Left ventricle myocardium inferior (tissue), 1 donor: ENCODE results near the gene CCR5AS.
A peak's percentile ranks its signal among the peaks of the same experiment; 100 is the strongest.

Experiments
- DNase-seq: peaks from one replicate; pipeline ENCODE4 v3.0.0-alpha.2; 2020
- H3K27ac ChIP-seq: fragments of 200-600 bp; replicated peaks from 2 replicates; pipeline ENCODE4 v1.8.0; 2021
- H3K27me3 ChIP-seq: fragments of 200-600 bp; 2 replicates; pipeline ENCODE4 v1.8.0; 2021; ENCODE audit warnings: low read depth
- H3K36me3 ChIP-seq: fragments of 200-600 bp; 2 replicates; pipeline ENCODE4 v1.8.0; 2021
- H3K4me1 ChIP-seq: fragments of 200-600 bp; 2 replicates; pipeline ENCODE4 v1.8.0; 2021
- H3K4me3 ChIP-seq: fragments of 200-600 bp; 2 replicates; pipeline ENCODE4 v1.8.0; 2021; ENCODE audit warnings: mild to moderate bottlenecking, moderate library complexity
- H3K9me3 ChIP-seq: fragments of 200-600 bp; replicated peaks from 2 replicates; pipeline ENCODE4 v1.8.0; 2021
- CTCF ChIP-seq: fragments of 200-600 bp; IDR thresholded peaks from 2 replicates; pipeline ENCODE4 v1.8.0; 2021; ENCODE audit warnings: antibody characterized with exemption, mild to moderate bottlenecking, borderline replicate concordance
- intact Hi-C: fragments of 100-400 bp; cut with micrococcal nuclease; formaldehyde crosslinking; loops from one replicate; pipeline ENCODE4 v1.11.0; 2022
- donor health status: DM: no; HTN: yes; CAD: no; lungs with severe emphysema.

Gene CCR5AS

DNA sequence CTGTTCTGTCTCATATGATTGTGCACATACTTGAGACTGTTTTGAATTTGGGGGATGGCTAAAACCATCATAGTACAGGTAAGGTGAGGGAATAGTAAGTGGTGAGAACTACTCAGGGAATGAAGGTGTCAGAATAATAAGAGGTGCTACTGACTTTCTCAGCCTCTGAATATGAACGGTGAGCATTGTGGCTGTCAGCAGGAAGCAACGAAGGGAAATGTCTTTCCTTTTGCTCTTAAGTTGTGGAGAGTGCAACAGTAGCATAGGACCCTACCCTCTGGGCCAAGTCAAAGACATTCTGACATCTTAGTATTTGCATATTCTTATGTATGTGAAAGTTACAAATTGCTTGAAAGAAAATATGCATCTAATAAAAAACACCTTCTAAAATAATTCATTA is 31.1 kb downstream of the CCR5AS start:
- H3K9me3 ChIP-seq, result no peaks in the 10 kb centered on the region
- H3K36me3 ChIP-seq, result no peaks in the 10 kb centered on the region
- intact Hi-C loops, result no loop called here
- no peak overlapping the region for H3K27ac ChIP-seq
- no peak for TF ChIP-seq CTCF
- H3K27me3 ChIP-seq, result peaks cover 23% of the 10 kb centered on the region
- peaks cover 4% of the 10 kb centered on the region for H3K4me1 ChIP-seq
- DNase-seq, result no peak
- no peak overlapping the region for H3K4me3 ChIP-seq

DNA sequence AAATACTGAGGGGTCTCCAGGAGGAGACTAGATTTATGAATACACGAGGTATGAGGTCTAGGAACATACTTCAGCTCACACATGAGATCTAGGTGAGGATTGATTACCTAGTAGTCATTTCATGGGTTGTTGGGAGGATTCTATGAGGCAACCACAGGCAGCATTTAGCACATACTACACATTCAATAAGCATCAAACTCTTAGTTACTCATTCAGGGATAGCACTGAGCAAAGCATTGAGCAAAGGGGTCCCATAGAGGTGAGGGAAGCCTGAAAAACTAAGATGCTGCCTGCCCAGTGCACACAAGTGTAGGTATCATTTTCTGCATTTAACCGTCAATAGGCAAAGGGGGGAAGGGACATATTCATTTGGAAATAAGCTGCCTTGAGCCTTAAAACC is 31.6 kb downstream of the CCR5AS start:
- no peaks in the 10 kb centered on the region for H3K4me1 ChIP-seq
- no peak overlapping the region for H3K4me3 ChIP-seq
- intact Hi-C loops, result no loop called here
- no peak for TF ChIP-seq CTCF
- H3K9me3 ChIP-seq, result no peaks in the 10 kb centered on the region
- H3K27ac ChIP-seq, result no peak overlapping the region
- no peak for DNase-seq
- H3K27me3 ChIP-seq, result peaks cover 23% of the 10 kb centered on the region
- no peaks in the 10 kb centered on the region for H3K36me3 ChIP-seq

GRCh38 chr3:46374755-46375154 is 32.1 kb downstream of the CCR5AS start:
- H3K27me3 ChIP-seq, result peaks cover 25% of the 10 kb centered on the region
- no peak for DNase-seq
- no peak overlapping the region for H3K4me3 ChIP-seq
- H3K36me3 ChIP-seq, result no peaks in the 10 kb centered on the region
- H3K4me1 ChIP-seq, result no peaks in the 10 kb centered on the region
- no peak for TF ChIP-seq CTCF
- H3K9me3 ChIP-seq, result no peaks in the 10 kb centered on the region
- H3K27ac ChIP-seq, result no peak overlapping the region
- intact Hi-C loops, result no loop called here

DNA sequence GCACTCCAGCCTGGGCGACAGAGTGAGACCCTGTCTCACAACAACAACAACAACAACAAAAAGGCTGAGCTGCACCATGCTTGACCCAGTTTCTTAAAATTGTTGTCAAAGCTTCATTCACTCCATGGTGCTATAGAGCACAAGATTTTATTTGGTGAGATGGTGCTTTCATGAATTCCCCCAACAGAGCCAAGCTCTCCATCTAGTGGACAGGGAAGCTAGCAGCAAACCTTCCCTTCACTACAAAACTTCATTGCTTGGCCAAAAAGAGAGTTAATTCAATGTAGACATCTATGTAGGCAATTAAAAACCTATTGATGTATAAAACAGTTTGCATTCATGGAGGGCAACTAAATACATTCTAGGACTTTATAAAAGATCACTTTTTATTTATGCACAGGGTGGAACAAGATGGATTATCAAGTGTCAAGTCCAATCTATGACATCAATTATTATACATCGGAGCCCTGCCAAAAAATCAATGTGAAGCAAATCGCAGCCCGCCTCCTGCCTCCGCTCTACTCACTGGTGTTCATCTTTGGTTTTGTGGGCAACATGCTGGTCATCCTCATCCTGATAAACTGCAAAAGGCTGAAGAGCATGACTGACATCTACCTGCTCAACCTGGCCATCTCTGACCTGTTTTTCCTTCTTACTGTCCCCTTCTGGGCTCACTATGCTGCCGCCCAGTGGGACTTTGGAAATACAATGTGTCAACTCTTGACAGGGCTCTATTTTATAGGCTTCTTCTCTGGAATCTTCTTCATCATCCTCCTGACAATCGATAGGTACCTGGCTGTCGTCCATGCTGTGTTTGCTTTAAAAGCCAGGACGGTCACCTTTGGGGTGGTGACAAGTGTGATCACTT is 34.1 kb downstream of the CCR5AS start:
- no peak overlapping the region for H3K27ac ChIP-seq
- no peaks in the 10 kb centered on the region for H3K4me1 ChIP-seq
- H3K9me3 ChIP-seq, result no peaks in the 10 kb centered on the region
- DNase-seq, result no peak
- H3K36me3 ChIP-seq, result no peaks in the 10 kb centered on the region
- H3K4me3 ChIP-seq, result no peak overlapping the region
- intact Hi-C loops, result no loop called here
- peak; percentile 61 for TF ChIP-seq CTCF
- peaks cover 40% of the 10 kb centered on the region for H3K27me3 ChIP-seq

DNA sequence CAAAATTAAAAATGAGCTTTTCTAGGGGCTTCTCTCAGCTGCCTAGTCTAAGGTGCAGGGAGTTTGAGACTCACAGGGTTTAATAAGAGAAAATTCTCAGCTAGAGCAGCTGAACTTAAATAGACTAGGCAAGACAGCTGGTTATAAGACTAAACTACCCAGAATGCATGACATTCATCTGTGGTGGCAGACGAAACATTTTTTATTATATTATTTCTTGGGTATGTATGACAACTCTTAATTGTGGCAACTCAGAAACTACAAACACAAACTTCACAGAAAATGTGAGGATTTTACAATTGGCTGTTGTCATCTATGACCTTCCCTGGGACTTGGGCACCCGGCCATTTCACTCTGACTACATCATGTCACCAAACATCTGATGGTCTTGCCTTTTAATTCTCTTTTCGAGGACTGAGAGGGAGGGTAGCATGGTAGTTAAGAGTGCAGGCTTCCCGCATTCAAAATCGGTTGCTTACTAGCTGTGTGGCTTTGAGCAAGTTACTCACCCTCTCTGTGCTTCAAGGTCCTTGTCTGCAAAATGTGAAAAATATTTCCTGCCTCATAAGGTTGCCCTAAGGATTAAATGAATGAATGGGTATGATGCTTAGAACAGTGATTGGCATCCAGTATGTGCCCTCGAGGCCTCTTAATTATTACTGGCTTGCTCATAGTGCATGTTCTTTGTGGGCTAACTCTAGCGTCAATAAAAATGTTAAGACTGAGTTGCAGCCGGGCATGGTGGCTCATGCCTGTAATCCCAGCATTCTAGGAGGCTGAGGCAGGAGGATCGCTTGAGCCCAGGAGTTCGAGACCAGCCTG is 35.1 kb downstream of the CCR5AS start:
- Histone ChIP-seq H3K4me3 (no peak overlapping the region), H3K36me3 (no peaks in the 10 kb centered on the region), H3K4me1 (no peaks in the 10 kb centered on the region), H3K27me3 (peaks cover 50% of the 10 kb centered on the region), H3K27ac (no peak overlapping the region), H3K9me3 (no peaks in the 10 kb centered on the region)
- TF ChIP-seq CTCF, result no peak
- intact Hi-C loops, result no loop called here
- no peak for DNase-seq
